RWPE2 (cell line): Measurements from ENCODE around the gene NID1.
A peak's percentile ranks its signal among the peaks of the same experiment; 100 is the strongest.

Experiments used
- ATAC-seq: fragments of 200-7000 bp; cut with Tn5 transposase; 3 replicates; pipeline ENCODE4 v1.9.1; 2021; ENCODE audit warnings: low read depth
- DNase-seq: peaks from one replicate; pipeline ENCODE4 v3.0.0-alpha.2; 2020; ENCODE audit warnings: low spot score
- H3K27ac ChIP-seq: fragments of 450-650 bp; 2 replicates; pipeline ENCODE4 v1.5.1; 2017; ENCODE audit warnings: mild to moderate bottlenecking; ENCODE audit not compliant: poor library complexity, severe bottlenecking
- H3K27me3 ChIP-seq: fragments of 250-450 bp; sonication (Bioruptor Pico); 2 replicates; pipeline ENCODE4 v1.5.1; 2021; ENCODE audit warnings: mild to moderate bottlenecking, moderate library complexity; ENCODE audit not compliant: insufficient read depth, poor library complexity, severe bottlenecking
- H3K36me3 ChIP-seq: fragments of 250-450 bp; sonication (Bioruptor Pico); 2 replicates; pipeline ENCODE4 v1.5.1; 2020; ENCODE audit warnings: low read depth, mild to moderate bottlenecking, moderate library complexity
- H3K4me1 ChIP-seq: fragments of 250-450 bp; sonication (Bioruptor Pico); 2 replicates; pipeline ENCODE4 v1.5.1; 2021; ENCODE audit warnings: mild to moderate bottlenecking, moderate library complexity; ENCODE audit not compliant: insufficient read depth, poor library complexity, severe bottlenecking
- H3K4me3 ChIP-seq: fragments of 250-450 bp; sonication (Bioruptor Pico); 2 replicates; pipeline ENCODE4 v1.5.1; 2021; ENCODE audit warnings: mild to moderate bottlenecking, moderate library complexity; ENCODE audit not compliant: severe bottlenecking
- H3K9me3 ChIP-seq: fragments of 250-450 bp; sonication (Bioruptor Pico); 2 replicates; pipeline ENCODE4 v1.5.1; 2021; ENCODE audit warnings: mild to moderate bottlenecking, moderate library complexity; ENCODE audit not compliant: severe bottlenecking
- TF ChIP-seq, protein P1 (sequence below): fragments of 450-650 bp; IDR thresholded peaks from one replicate; pipeline ENCODE4 v1.5.1; 2017; ENCODE audit warnings: mild to moderate bottlenecking, moderate library complexity; ENCODE audit not compliant: poor library complexity, severe bottlenecking

The NID1 gene

GRCh38 chr1:236021424-236022135, 43.3 kb downstream of the NID1 start:
- H3K27ac ChIP-seq: no peak overlapping the region
- H3K36me3 ChIP-seq: peaks cover 9% of the 10 kb centered on the region
- H3K27me3 ChIP-seq: no peaks in the 10 kb centered on the region
- ATAC-seq (no peak), DNase-seq (no peak)
- H3K4me1 ChIP-seq: peaks cover 11% of the 10 kb centered on the region
- no peak overlapping the region for H3K4me3 ChIP-seq
- TF ChIP-seq, protein P1, sequence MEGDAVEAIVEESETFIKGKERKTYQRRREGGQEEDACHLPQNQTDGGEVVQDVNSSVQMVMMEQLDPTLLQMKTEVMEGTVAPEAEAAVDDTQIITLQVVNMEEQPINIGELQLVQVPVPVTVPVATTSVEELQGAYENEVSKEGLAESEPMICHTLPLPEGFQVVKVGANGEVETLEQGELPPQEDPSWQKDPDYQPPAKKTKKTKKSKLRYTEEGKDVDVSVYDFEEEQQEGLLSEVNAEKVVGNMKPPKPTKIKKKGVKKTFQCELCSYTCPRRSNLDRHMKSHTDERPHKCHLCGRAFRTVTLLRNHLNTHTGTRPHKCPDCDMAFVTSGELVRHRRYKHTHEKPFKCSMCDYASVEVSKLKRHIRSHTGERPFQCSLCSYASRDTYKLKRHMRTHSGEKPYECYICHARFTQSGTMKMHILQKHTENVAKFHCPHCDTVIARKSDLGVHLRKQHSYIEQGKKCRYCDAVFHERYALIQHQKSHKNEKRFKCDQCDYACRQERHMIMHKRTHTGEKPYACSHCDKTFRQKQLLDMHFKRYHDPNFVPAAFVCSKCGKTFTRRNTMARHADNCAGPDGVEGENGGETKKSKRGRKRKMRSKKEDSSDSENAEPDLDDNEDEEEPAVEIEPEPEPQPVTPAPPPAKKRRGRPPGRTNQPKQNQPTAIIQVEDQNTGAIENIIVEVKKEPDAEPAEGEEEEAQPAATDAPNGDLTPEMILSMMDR: no peak
- no peaks in the 10 kb centered on the region for H3K9me3 ChIP-seq

DNA sequence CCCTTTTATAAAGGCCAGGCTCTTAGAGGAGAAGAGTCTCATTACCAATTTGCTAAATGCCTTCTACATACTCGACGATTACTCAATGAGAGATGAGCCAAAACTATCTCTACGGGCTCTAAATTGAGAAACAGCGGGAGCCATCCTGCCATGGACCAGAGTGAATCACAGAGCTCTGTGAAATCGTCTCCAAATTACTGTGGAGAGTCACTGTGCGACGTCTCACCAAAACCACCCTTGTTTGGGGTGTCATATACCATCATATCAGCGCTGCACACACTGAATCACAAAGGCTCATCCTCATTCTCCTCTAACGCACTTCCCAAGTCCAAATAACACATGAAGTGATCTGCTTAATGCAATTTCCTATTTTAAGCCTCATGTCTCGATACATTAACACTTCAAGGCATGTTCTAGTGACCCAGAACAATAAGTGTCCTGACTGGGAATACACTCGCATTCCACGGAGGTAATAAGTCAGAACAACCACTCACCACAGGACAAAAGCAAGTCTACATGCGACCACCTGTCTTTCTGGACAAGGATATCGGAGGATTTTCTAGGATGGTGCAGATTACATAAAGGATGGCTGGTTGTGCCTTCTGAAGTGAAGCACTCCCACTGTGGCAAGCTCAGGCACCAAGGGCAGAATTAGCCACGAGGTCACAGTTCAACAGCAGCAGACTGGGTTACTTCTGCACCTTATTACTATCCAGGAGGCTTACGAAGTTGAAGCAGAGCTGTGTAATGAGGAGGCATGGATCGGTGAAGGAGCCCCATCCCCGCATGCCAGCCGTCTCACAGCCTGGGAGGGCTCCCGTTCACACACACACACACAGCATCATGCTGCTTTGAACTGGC, 44.3 kb downstream of the NID1 start:
- ATAC-seq: no peak
- Histone ChIP-seq H3K27ac (no peak overlapping the region), H3K36me3 (peaks cover 7% of the 10 kb centered on the region), H3K27me3 (no peaks in the 10 kb centered on the region), H3K9me3 (no peaks in the 10 kb centered on the region), H3K4me1 (peaks cover 19% of the 10 kb centered on the region), H3K4me3 (no peak overlapping the region)
- TF ChIP-seq, protein P1: no peak
- no peak for DNase-seq

GRCh38 chr1:236018885-236019453, 45.9 kb downstream of the NID1 start:
- TF ChIP-seq, protein P1: no peak
- Histone ChIP-seq H3K27me3 (no peaks in the 10 kb centered on the region), H3K9me3 (no peaks in the 10 kb centered on the region), H3K36me3 (peaks cover 7% of the 10 kb centered on the region), H3K4me3 (no peak overlapping the region), H3K4me1 (peaks cover 19% of the 10 kb centered on the region), H3K27ac (no peak overlapping the region)
- ATAC-seq (no peak), DNase-seq (no peak)

- Histone ChIP-seq H3K27ac (peak overlapping the region; percentile 66), H3K36me3 (no peaks in the 10 kb centered on the region; the same call in 1 of the 2 replicates)
Measured at GRCh38 chr1:236016782-236017400, 48.0 kb downstream of the NID1 start.

More at GRCh38 chr1:236016782-236017400, 48.0 kb downstream of the NID1 start:
- ATAC-seq (peak; percentile 100), DNase-seq (no peak)
- no peak overlapping the region for H3K4me3 ChIP-seq
- TF ChIP-seq, protein P1: no peak
- H3K4me1 ChIP-seq: peaks cover 19% of the 10 kb centered on the region
- no peaks in the 10 kb centered on the region for H3K27me3 ChIP-seq
- no peaks in the 10 kb centered on the region for H3K9me3 ChIP-seq
